GM12878 (cell line): ENCODE measurements around the gene METTL16.

Experiments used
- BCL11A ChIP-seq: IDR thresholded peaks from 2 replicates; pipeline ENCODE4 v1.6.1; 2011; ENCODE audit warnings: low read depth, low read length
- PBX3 ChIP-seq: IDR thresholded peaks from 2 replicates; pipeline ENCODE4 v1.6.1; 2011; ENCODE audit warnings: mild to moderate bottlenecking, low read depth, low read length, moderate library complexity; ENCODE audit not compliant: insufficient replicate concordance
- POLR2A ChIP-seq: IDR thresholded peaks from 2 replicates; pipeline ENCODE4 v1.6.1; 2011; ENCODE audit warnings: low read depth, mild to moderate bottlenecking, low read length
- TF ChIP-seq, protein P1 (sequence below), 3 experiments: IDR thresholded peaks in 2 of 3; conservative IDR thresholded peaks in 1 of 3; 2 replicates each; pipeline ENCODE4 v1.5.1; 2011; ENCODE audit warnings: low read depth in 3 of 3, low read length in 3 of 3, mild to moderate bottlenecking in 3 of 3, control low read depth in 2 of 3, moderate library complexity in 2 of 3, inconsistent platforms in 1 of 3, mixed read lengths in 1 of 3; ENCODE audit not compliant: control insufficient read depth in 2 of 3, insufficient read depth in 1 of 3; ENCODE audit errors: extremely low read depth in 1 of 3

DNA sequence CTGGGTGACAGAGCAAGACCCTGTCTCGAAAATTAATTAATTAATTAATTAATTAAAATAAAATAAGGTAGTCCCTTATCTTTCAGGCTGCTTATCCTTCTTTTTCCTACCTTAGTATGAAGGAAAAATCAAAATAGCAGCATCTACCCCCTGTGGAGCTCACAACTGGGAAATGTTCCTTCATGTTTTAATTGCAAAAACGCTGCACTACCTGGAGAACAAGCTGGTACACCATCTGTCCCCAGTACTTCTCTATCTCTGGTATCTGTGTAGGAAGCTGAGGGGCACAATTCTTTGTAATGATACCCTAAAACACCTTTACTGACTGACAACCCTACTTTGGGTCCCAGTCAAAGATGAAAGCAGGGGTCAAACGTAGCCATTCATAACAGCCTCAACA is 55.7 kb downstream of the METTL16 start:
- TF ChIP-seq, protein P1, sequence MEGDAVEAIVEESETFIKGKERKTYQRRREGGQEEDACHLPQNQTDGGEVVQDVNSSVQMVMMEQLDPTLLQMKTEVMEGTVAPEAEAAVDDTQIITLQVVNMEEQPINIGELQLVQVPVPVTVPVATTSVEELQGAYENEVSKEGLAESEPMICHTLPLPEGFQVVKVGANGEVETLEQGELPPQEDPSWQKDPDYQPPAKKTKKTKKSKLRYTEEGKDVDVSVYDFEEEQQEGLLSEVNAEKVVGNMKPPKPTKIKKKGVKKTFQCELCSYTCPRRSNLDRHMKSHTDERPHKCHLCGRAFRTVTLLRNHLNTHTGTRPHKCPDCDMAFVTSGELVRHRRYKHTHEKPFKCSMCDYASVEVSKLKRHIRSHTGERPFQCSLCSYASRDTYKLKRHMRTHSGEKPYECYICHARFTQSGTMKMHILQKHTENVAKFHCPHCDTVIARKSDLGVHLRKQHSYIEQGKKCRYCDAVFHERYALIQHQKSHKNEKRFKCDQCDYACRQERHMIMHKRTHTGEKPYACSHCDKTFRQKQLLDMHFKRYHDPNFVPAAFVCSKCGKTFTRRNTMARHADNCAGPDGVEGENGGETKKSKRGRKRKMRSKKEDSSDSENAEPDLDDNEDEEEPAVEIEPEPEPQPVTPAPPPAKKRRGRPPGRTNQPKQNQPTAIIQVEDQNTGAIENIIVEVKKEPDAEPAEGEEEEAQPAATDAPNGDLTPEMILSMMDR (IDR thresholded peaks at IDR 0.05 in 2 of 3, conservative IDR thresholded peaks at IDR 0.05 in 1 of 3; ENCODE audit: control insufficient read depth in 2 of 3, extremely low read depth in 1 of 3, insufficient read depth in 1 of 3, low read depth in 3 of 3, low read length in 3 of 3), result no peak
- TF ChIP-seq POLR2A (no peak), BCL11A (no peak), PBX3 (no peak)
